ENCODE results near the gene PHF21A. TPM values are rescaled to one million over a fixed set of nuclear protein-coding genes. Genes with fewer than 3 reads are reported as not detected.

Gene PHF21A
- total and polyA plus RNA-seq, 2 of the 13 experiments (the other 11 are each of a cell fraction or from before 2014, with no cell fraction given) = 4.1 to 34.6 TPM

DNA sequence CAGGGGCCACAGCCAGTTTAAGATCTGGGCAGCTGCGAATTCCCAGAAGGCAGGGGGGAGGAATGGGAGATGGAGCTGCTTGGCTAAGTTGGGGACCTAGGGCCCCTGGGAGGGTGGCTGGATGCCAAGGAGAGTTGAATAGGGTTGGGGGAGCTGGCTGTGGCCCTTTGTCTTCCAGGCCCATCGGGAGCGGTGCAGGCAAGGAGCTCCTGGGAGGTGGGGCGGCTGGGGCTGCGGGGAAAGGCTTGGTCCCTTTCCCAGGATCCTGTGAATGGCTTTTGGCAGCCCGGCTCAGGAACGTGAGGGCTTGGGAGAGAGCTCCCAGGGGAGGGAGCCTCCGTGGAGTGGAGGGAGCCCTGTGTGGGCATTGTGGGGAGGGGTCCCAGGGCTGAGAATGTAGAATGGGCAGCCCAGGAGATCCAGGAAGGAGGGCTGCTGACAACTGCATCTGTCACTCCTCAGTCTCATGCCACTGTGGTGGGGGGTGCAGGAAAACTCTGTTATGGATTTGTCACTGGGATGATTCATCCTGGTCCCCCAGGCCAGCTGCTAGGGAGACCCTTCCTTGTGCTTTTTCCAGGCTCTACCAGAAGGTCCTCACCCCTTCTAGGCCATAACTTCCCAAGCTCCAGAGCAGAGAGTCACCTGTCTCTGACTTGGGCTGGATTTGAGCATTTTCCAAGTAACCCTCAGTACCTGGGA lies 220.2 kb downstream of the PHF21A start:
- ATAC-seq = no peak
- intact Hi-C loops (cut with micrococcal nuclease; ENCODE audit: unreplicated experiment) = no loop called here
- H3K4me3 ChIP-seq (replicated peaks in 1 of 3; ENCODE audit: insufficient read depth in 1 of 3, low read depth in 2 of 3, low read length in 3 of 3) = peak overlapping the region in 2 of 3 experiments; percentile 62 to 71; a peak in 2 of 6 replicates
- no peak for FAIRE-seq
- H3K79me2 ChIP-seq (ENCODE audit: insufficient read depth, low read length) = no peaks in the 10 kb centered on the region
- H3K4me1 ChIP-seq (ENCODE audit: insufficient read depth, low read length) = peaks cover 44% of the 10 kb centered on the region
- H3K27me3 ChIP-seq (ENCODE audit: control insufficient read depth in 1 of 2, insufficient read depth in 2 of 2, low read length in 2 of 2) = peaks cover 0 to 21% of the 10 kb centered on the region in 2 experiments; a peak in 1 of 5 replicates
- H3K36me3 ChIP-seq (replicated peaks in 1 of 2; ENCODE audit: control insufficient read depth in 1 of 2, insufficient read depth in 2 of 2, low read length in 2 of 2) = no peaks in the 10 kb centered on the region
- H3K9me3 ChIP-seq (ENCODE audit: low read length) = no peaks in the 10 kb centered on the region
- no peak for DNase-seq (ENCODE audit: low spot score)
- 57% methylated on average over 7 of the region's 8 CpGs for WGBS (ENCODE audit: low lambda C conversion rate)
- CTCF ChIA-PET (ENCODE audit: low intra/inter-chr PET ratio, low total read pairs) = no interaction called here
- no peak overlapping the region for H3K27ac ChIP-seq (ENCODE audit: extremely low read length, insufficient read depth, low read length)
- BruUV-seq (replicated peaks) = no TSS peak
- no peak overlapping the region for H3K9ac ChIP-seq (ENCODE audit: insufficient read depth, low read depth, low read length)
- no peak overlapping the region for H2AFZ ChIP-seq (ENCODE audit: low read length)
- peak overlapping the region; percentile 86 for H3K4me2 ChIP-seq (ENCODE audit: low read depth, low read length)
- POLR2A ChIA-PET = no interaction called here
- H4K20me1 ChIP-seq (ENCODE audit: insufficient read depth, low read length) = no peaks in the 10 kb centered on the region
- in situ Hi-C loops (cut with HindIII; ENCODE audit: extremely low pct_ligation_motif_present, low pct_unique_long_range_greater_than_20kb) = no loop called here
- TF ChIP-seq ZNF337 (CRISPR knock-in tag; IDR thresholded peaks at IDR 0.05; ENCODE audit: borderline replicate concordance, low read depth) (no peak), SMAD3 (CRISPR knock-in tag; IDR thresholded peaks at IDR 0.05) (no peak), ZNF772 (CRISPR knock-in tag; IDR thresholded peaks at IDR 0.05) (no peak), ZNF552 (CRISPR knock-in tag; IDR thresholded peaks at IDR 0.05; ENCODE audit: borderline replicate concordance) (no peak), ZSCAN25 (CRISPR knock-in tag; IDR thresholded peaks at IDR 0.05) (no peak), ZNF629 (CRISPR knock-in tag; conservative IDR thresholded peaks at IDR 0.05) (no peak), HNRNPLL (IDR thresholded peaks at IDR 0.05; ENCODE audit: low read depth, low read length, poor library complexity, severe bottlenecking) (no peak), NBN (conservative IDR thresholded peaks at IDR 0.05) (no peak)
- TF ChIP-seq, protein P1, sequence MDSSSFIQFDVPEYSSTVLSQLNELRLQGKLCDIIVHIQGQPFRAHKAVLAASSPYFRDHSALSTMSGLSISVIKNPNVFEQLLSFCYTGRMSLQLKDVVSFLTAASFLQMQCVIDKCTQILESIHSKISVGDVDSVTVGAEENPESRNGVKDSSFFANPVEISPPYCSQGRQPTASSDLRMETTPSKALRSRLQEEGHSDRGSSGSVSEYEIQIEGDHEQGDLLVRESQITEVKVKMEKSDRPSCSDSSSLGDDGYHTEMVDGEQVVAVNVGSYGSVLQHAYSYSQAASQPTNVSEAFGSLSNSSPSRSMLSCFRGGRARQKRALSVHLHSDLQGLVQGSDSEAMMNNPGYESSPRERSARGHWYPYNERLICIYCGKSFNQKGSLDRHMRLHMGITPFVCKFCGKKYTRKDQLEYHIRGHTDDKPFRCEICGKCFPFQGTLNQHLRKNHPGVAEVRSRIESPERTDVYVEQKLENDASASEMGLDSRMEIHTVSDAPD (CRISPR knock-in tag; IDR thresholded peaks at IDR 0.05) = no peak
- TF ChIP-seq, protein P2, sequence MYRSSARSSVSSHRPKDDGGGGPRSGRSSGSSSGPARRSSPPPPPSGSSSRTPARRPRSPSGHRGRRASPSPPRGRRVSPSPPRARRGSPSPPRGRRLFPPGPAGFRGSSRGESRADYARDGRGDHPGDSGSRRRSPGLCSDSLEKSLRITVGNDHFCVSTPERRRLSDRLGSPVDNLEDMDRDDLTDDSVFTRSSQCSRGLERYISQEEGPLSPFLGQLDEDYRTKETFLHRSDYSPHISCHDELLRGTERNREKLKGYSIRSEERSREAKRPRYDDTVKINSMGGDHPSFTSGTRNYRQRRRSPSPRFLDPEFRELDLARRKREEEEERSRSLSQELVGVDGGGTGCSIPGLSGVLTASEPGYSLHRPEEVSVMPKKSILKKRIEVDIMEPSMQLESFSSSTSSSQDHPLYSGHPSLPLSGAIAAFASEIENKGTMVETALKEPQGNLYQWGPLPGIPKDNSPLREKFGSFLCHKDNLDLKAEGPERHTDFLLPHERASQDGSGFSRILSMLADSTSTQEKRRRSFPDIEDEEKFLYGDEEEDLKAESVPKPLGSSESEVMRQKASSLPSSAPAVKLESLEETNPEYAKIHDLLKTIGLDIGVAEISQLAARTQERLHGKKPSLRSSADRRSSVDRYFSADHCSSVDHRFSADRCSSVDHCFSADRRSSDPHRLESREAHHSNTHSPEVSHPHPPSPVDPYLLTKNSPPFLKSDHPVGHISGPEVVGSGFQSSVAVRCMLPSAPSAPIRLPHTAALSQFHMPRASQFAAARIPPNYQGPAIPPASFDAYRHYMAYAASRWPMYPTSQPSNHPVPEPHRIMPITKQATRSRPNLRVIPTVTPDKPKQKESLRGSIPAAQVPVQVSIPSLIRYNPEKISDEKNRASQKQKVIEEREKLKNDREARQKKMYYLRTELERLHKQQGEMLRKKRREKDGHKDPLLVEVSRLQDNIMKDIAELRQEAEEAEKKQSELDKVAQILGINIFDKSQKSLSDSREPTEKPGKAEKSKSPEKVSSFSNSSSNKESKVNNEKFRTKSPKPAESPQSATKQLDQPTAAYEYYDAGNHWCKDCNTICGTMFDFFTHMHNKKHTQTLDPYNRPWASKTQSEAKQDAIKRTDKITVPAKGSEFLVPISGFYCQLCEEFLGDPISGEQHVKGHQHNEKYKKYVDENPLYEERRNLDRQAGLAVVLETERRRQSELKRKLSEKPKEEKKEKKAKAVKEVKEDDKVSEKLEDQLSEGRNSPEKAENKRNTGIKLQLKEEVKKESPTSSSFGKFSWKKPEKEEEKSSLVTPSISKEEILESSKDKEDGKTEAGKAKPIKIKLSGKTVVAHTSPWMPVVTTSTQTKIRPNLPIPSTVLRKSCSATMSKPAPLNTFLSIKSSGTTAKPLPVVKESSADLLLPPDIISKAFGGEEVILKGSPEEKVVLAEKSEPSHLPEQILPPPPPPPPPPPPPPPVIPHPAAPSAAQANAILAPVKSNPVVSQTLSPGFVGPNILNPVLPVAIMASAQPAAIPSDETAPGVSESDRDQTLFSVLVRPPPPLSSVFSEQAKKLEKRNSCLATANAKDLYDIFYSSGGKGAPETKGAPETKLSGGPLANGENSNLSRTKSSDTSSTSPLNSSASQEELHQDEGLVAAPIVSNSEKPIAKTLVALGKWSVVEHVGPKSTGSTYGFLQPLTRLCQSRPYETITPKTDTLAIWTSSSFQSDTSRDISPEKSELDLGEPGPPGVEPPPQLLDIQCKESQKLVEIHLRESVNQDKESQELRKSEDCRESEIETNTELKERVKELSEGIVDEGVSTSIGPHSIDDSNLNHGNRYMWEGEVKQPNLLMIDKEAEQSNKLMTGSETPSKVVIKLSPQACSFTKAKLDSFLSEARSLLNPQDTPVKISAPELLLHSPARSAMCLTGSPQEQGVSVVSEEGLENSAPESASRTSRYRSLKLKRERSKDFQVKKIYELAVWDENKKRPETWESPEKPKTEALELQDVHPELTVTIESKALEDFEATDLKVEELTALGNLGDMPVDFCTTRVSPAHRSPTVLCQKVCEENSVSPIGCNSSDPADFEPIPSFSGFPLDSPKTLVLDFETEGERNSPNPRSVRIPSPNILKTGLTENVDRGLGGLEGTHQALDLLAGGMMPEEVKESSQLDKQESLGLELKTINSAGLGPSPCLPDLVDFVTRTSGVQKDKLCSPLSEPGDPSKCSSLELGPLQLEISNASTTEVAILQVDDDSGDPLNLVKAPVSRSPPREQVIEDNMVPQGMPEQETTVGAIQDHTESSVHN (CRISPR knock-in tag; IDR thresholded peaks at IDR 0.05) = no peak
- TF ChIP-seq, protein P3, sequence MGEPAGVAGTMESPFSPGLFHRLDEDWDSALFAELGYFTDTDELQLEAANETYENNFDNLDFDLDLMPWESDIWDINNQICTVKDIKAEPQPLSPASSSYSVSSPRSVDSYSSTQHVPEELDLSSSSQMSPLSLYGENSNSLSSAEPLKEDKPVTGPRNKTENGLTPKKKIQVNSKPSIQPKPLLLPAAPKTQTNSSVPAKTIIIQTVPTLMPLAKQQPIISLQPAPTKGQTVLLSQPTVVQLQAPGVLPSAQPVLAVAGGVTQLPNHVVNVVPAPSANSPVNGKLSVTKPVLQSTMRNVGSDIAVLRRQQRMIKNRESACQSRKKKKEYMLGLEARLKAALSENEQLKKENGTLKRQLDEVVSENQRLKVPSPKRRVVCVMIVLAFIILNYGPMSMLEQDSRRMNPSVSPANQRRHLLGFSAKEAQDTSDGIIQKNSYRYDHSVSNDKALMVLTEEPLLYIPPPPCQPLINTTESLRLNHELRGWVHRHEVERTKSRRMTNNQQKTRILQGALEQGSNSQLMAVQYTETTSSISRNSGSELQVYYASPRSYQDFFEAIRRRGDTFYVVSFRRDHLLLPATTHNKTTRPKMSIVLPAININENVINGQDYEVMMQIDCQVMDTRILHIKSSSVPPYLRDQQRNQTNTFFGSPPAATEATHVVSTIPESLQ (CRISPR knock-in tag; conservative IDR thresholded peaks at IDR 0.05) = no peak
- TF ChIP-seq, protein P4, sequence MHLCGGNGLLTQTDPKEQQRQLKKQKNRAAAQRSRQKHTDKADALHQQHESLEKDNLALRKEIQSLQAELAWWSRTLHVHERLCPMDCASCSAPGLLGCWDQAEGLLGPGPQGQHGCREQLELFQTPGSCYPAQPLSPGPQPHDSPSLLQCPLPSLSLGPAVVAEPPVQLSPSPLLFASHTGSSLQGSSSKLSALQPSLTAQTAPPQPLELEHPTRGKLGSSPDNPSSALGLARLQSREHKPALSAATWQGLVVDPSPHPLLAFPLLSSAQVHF (CRISPR knock-in tag; IDR thresholded peaks at IDR 0.05) = no peak
